ENCODE data around the gene ARHGEF11.
"Not testable (repeated sequence)": the region's sequence is repeated elsewhere in the genome, so short reads cannot be mapped to it uniquely, and the experiment has no call there.

Gene ARHGEF11

GRCh38 chr1:157045250-157046218, at the start of gene ARHGEF11:
TSS of gene ARHGEF11 (minus strand) at chr1:157045742. CDS start at chr1:157044330, 1,412 bp downstream.
- peak; percentile 81 to 90 for DNase-seq

GRCh38 chr1:157095091-157095490, 49.5 kb upstream of the ARHGEF11 start:
- no peak for DNase-seq

- no peak for DNase-seq
Observed at GRCh38 chr1:157092831-157093230, 47.3 kb upstream of the ARHGEF11 start.

- DNase-seq, result no peak
Observed at GRCh38 chr1:157091668-157092273, 46.2 kb upstream of the ARHGEF11 start.

- DNase-seq, result no peak
Observed at GRCh38 chr1:157091186-157091585, 45.6 kb upstream of the ARHGEF11 start.

GRCh38 chr1:157090771-157091170, 45.2 kb upstream of the ARHGEF11 start:
- DNase-seq, result no peak

GRCh38 chr1:157090196-157090647, 44.7 kb upstream of the ARHGEF11 start:
- peak; percentile 56 to 75 for DNase-seq

GRCh38 chr1:157089789-157090188, 44.2 kb upstream of the ARHGEF11 start:
- DNase-seq, result no peak

- no peak for DNase-seq
Observed at GRCh38 chr1:157088607-157089006, 43.1 kb upstream of the ARHGEF11 start.

- DNase-seq, result no peak
Observed at GRCh38 chr1:157087030-157087429, 41.5 kb upstream of the ARHGEF11 start.

GRCh38 chr1:157086299-157086698, 40.8 kb upstream of the ARHGEF11 start:
- no peak for DNase-seq

- DNase-seq, result no peak
Observed at GRCh38 chr1:157085421-157085820, 39.9 kb upstream of the ARHGEF11 start.

- no peak for DNase-seq
Observed at GRCh38 chr1:157084720-157085119, 39.2 kb upstream of the ARHGEF11 start.

GRCh38 chr1:157081707-157082106, 36.2 kb upstream of the ARHGEF11 start:
- no peak for DNase-seq

GRCh38 chr1:157080714-157081113, 35.2 kb upstream of the ARHGEF11 start:
- DNase-seq, result no peak

- no peak for DNase-seq
Observed at GRCh38 chr1:157077394-157077793, 31.9 kb upstream of the ARHGEF11 start.

- peak; percentile 53 to 57 for DNase-seq
Observed at GRCh38 chr1:157073944-157074685, 28.6 kb upstream of the ARHGEF11 start.

GRCh38 chr1:157069601-157070000, 24.1 kb upstream of the ARHGEF11 start:
- no peak for DNase-seq

GRCh38 chr1:157059241-157059640, 13.7 kb upstream of the ARHGEF11 start:
- DNase-seq, result not testable (repeated sequence)

- DNase-seq, result no peak
Observed at GRCh38 chr1:157056269-157056668, 10.7 kb upstream of the ARHGEF11 start.

GRCh38 chr1:157055729-157056128, 10.2 kb upstream of the ARHGEF11 start:
- not testable (repeated sequence) for DNase-seq

- no peak for DNase-seq
Observed at GRCh38 chr1:157050836-157051235, 5.3 kb upstream of the ARHGEF11 start.

- no peak for DNase-seq
Observed at GRCh38 chr1:157047062-157047410, 1.5 kb upstream of the ARHGEF11 start.
